Measurements from ENCODE around the gene NELL1.

NELL1 gene

DNA sequence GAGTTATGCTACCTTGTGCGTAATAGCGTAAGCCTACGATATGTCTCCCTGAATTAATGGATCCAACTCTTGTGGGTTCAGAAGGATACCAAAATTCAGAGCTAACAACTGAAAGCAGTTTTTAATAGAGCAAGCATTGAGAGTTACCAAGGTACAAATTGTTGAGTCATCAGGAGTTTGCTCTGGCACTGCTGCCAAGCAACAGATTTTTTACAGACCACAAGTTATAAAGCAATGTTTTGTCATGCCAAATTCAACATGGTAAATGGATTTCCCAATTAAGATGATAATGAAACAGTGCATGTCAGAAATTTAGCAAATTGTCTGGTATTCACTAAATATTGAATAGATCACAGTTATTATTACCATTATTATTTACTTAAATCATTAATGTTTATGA lies 295.6 kb downstream of the NELL1 start:
- no peaks in the 10 kb centered on the region for H3F3A ChIP-seq (ENCODE audit: low read depth)
- H3K4me2 ChIP-seq (ENCODE audit: low read depth, low read length, poor library complexity, severe bottlenecking): no peak overlapping the region
- H4K20me1 ChIP-seq (ENCODE audit: insufficient read depth, low read length, poor library complexity, severe bottlenecking): no peaks in the 10 kb centered on the region
- no peaks in the 10 kb centered on the region for H3K9me2 ChIP-seq (replicated peaks; ENCODE audit: low read depth, low read length)
- H3K4me3 ChIP-seq (ENCODE audit: low read length, poor library complexity, severe bottlenecking): no peak overlapping the region
- H3K36me3 ChIP-seq (ENCODE audit: insufficient read depth, low read length): no peaks in the 10 kb centered on the region
- H3K9ac ChIP-seq (ENCODE audit: low read depth, low read length, poor library complexity, severe bottlenecking): no peak overlapping the region
- TF ChIP-seq, protein P1, sequence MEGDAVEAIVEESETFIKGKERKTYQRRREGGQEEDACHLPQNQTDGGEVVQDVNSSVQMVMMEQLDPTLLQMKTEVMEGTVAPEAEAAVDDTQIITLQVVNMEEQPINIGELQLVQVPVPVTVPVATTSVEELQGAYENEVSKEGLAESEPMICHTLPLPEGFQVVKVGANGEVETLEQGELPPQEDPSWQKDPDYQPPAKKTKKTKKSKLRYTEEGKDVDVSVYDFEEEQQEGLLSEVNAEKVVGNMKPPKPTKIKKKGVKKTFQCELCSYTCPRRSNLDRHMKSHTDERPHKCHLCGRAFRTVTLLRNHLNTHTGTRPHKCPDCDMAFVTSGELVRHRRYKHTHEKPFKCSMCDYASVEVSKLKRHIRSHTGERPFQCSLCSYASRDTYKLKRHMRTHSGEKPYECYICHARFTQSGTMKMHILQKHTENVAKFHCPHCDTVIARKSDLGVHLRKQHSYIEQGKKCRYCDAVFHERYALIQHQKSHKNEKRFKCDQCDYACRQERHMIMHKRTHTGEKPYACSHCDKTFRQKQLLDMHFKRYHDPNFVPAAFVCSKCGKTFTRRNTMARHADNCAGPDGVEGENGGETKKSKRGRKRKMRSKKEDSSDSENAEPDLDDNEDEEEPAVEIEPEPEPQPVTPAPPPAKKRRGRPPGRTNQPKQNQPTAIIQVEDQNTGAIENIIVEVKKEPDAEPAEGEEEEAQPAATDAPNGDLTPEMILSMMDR (conservative IDR thresholded peaks at IDR 0.05; ENCODE audit: low read length): no peak
- TF ChIP-seq EZH2phosphoT487 (IDR thresholded peaks at IDR 0.05; ENCODE audit: borderline replicate concordance): no peak
- H3K4me1 ChIP-seq (ENCODE audit: insufficient read depth, low read length, poor library complexity, severe bottlenecking): no peaks in the 10 kb centered on the region
- H2AFZ ChIP-seq (ENCODE audit: low read length): no peak overlapping the region
- H3K27me3 ChIP-seq (ENCODE audit: insufficient read depth, low read length, poor library complexity, severe bottlenecking): no peaks in the 10 kb centered on the region
- no peaks in the 10 kb centered on the region for H3K79me2 ChIP-seq (ENCODE audit: insufficient read depth, low read length)
- H3K9me3 ChIP-seq (ENCODE audit: insufficient read depth, low read depth, low read length): no peaks in the 10 kb centered on the region

DNA sequence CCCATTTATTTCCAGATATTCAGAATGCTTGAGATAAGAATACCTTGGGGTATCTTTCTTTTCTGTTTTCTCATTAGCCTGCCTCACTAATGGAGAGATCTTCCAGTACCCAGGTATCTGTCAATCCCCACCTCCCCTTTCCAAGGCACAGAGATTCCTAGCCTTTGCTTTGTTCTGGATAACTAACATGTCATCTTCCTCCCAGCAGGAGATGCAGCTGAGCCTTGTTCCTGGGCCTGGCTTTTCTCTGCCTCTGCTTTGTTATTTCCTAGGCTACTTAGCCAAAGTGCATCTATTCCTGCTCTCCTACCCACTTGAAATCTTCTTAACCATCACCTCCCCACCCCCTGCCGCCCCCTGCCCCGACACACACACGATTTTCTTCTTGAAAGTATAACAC lies 297.1 kb downstream of the NELL1 start:
- Histone ChIP-seq H3K79me2 (ENCODE audit: insufficient read depth, low read length) (no peaks in the 10 kb centered on the region), H3K9ac (ENCODE audit: low read depth, low read length, poor library complexity, severe bottlenecking) (no peak overlapping the region), H3K9me2 (replicated peaks; ENCODE audit: low read depth, low read length) (no peaks in the 10 kb centered on the region), H4K20me1 (ENCODE audit: insufficient read depth, low read length, poor library complexity, severe bottlenecking) (no peaks in the 10 kb centered on the region), H3K4me2 (ENCODE audit: low read depth, low read length, poor library complexity, severe bottlenecking) (no peak overlapping the region), H3K9me3 (ENCODE audit: insufficient read depth, low read depth, low read length) (no peaks in the 10 kb centered on the region), H3K36me3 (ENCODE audit: insufficient read depth, low read length) (no peaks in the 10 kb centered on the region), H2AFZ (ENCODE audit: low read length) (no peak overlapping the region), H3K4me1 (ENCODE audit: insufficient read depth, low read length, poor library complexity, severe bottlenecking) (no peaks in the 10 kb centered on the region), H3F3A (ENCODE audit: low read depth) (no peaks in the 10 kb centered on the region), H3K27me3 (ENCODE audit: insufficient read depth, low read length, poor library complexity, severe bottlenecking) (no peaks in the 10 kb centered on the region), H3K4me3 (ENCODE audit: low read length, poor library complexity, severe bottlenecking) (no peak overlapping the region)
- TF ChIP-seq, protein P1 (conservative IDR thresholded peaks at IDR 0.05; ENCODE audit: low read length): no peak
- TF ChIP-seq EZH2phosphoT487 (IDR thresholded peaks at IDR 0.05; ENCODE audit: borderline replicate concordance): no peak

DNA sequence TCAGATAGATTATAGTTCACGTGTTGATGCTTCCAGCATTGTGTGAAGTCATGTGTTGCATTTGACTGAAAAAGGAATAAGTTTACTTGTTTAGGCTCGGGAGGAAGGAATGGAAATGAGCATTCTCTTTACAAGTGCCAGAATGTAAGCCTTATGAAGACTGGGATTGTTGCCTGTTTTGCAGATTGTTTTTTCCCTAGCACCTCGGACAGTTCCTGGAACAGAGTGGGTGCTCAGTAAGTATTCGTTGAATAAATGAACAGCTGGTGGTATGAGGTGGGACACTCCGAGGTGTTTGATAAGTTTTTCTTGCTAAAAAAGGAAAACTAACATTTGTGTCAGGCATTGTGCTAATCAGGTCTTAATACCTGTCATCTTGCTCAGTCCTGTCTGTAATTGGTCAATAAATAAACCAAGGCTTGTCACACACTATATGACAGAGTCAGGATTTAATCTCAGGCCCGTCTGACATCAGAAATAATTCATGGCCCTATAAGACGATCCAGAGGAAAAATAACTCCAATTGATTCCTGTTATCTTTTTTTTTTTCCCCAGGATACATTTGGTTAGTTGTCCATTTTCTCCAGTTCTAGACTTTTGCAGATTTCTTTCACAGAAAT lies 304.7 kb downstream of the NELL1 start:
- Histone ChIP-seq H3F3A (ENCODE audit: low read depth) (no peaks in the 10 kb centered on the region), H3K79me2 (ENCODE audit: insufficient read depth, low read length) (no peaks in the 10 kb centered on the region), H3K4me2 (ENCODE audit: low read depth, low read length, poor library complexity, severe bottlenecking) (no peak overlapping the region), H3K36me3 (ENCODE audit: insufficient read depth, low read length) (no peaks in the 10 kb centered on the region), H4K20me1 (ENCODE audit: insufficient read depth, low read length, poor library complexity, severe bottlenecking) (no peaks in the 10 kb centered on the region), H2AFZ (ENCODE audit: low read length) (no peak overlapping the region), H3K27me3 (ENCODE audit: insufficient read depth, low read length, poor library complexity, severe bottlenecking) (no peaks in the 10 kb centered on the region), H3K9me2 (replicated peaks; ENCODE audit: low read depth, low read length) (no peaks in the 10 kb centered on the region), H3K9me3 (ENCODE audit: insufficient read depth, low read depth, low read length) (no peaks in the 10 kb centered on the region), H3K4me3 (ENCODE audit: low read length, poor library complexity, severe bottlenecking) (no peak overlapping the region), H3K4me1 (ENCODE audit: insufficient read depth, low read length, poor library complexity, severe bottlenecking) (no peaks in the 10 kb centered on the region), H3K9ac (ENCODE audit: low read depth, low read length, poor library complexity, severe bottlenecking) (no peak overlapping the region)
- TF ChIP-seq, protein P1 (conservative IDR thresholded peaks at IDR 0.05; ENCODE audit: low read length): no peak
- TF ChIP-seq EZH2phosphoT487 (IDR thresholded peaks at IDR 0.05; ENCODE audit: borderline replicate concordance): no peak
